ENCODE data around the gene MAPK8IP1. TPM values are rescaled to one million over a fixed set of nuclear protein-coding genes. Genes with fewer than 3 reads are reported as not detected.
A peak's percentile ranks its signal among the peaks of the same experiment; 100 is the strongest.

Gene MAPK8IP1
- total and polyA plus RNA-seq, 2 donors (not counting 1 experiment from before 2014, with no cell fraction given) = 2.1 to 4.0 TPM

- Histone ChIP-seq H3K4me3 (ENCODE audit: control extremely low read depth in 1 of 5, extremely low read depth in 1 of 5, insufficient read depth in 1 of 5, low read depth in 2 of 5, low read length in 4 of 5) (peak overlapping the region in 3 of 5 experiments; percentile 5 to 34 (median 15)), H3K79me2 (ENCODE audit: control insufficient read depth, insufficient read depth, low read length) (peaks cover 68% of the 10 kb centered on the region), H3K9me3 (ENCODE audit: control extremely low read depth in 1 of 3, control insufficient read depth in 2 of 3, insufficient read depth in 1 of 3, low read length in 2 of 3) (no peaks in the 10 kb centered on the region), H2AFZ (ENCODE audit: insufficient read depth, low read depth, low read length, poor library complexity, severe bottlenecking) (peak overlapping the region; percentile 17), H3K4me2 (replicated peaks; ENCODE audit: low read depth, low read length, poor library complexity, severe bottlenecking) (peak overlapping the region; percentile 91), H3K27ac (ENCODE audit: low read length in 2 of 2) (peak overlapping the region; percentile 26 to 92), H4K20me1 (ENCODE audit: control insufficient read depth, insufficient read depth, low read length, poor library complexity, severe bottlenecking) (peaks cover 17% of the 10 kb centered on the region), H3K27me3 (replicated peaks in 1 of 4; ENCODE audit: control extremely low read depth in 1 of 4, control insufficient read depth in 3 of 4, insufficient read depth in 4 of 4, low read length in 3 of 4) (no peaks in the 10 kb centered on the region), H3K36me3 (replicated peaks in 1 of 2; ENCODE audit: control extremely low read depth in 1 of 2, control insufficient read depth in 1 of 2, extremely low read depth in 1 of 2, insufficient read depth in 2 of 2, low read length in 1 of 2) (peaks cover 0 to 12% of the 10 kb centered on the region in 2 experiments), H3K4me1 (ENCODE audit: control insufficient read depth in 2 of 2, insufficient read depth in 2 of 2, low read length in 2 of 2) (peaks cover 71 to 78% of the 10 kb centered on the region in 2 donors), H3K9ac (ENCODE audit: low read length) (peak overlapping the region; percentile 14)
- Mint-ChIP-seq H3K9me3 (ENCODE audit: insufficient read depth) (no peaks in the 10 kb centered on the region), H3K27ac (peak overlapping the region; percentile 92), H3K4me3 (peak overlapping the region; percentile 95), H3K4me1 (peaks cover 89% of the 10 kb centered on the region), H3K27me3 (no peaks in the 10 kb centered on the region)
- TF ChIP-seq CTCF (IDR thresholded peaks at IDR 0.05) = no peak
- TF ChIP-seq EZH2 (IDR thresholded peaks at IDR 0.05; ENCODE audit: borderline replicate concordance, insufficient read depth, low read depth, low read length, poor library complexity, severe bottlenecking) = no peak
- DNase-seq = peak; percentile 61
- WGBS (ENCODE audit: insufficient coverage) = 65% methylated on average over 2 of the region's 8 CpGs
- ChIA-PET POLR2A (interaction anchor here (0.6 to 10.9 kb wide), 4 partner anchors 9 to 33 kb away, joined by 3 to 162 read pairs (median 9); partner anchors contain the start of genes LARGE2 and PEX16), CTCF (interaction anchor here (0.7 to 11.4 kb wide), 6 partner anchors 15 to 308 kb away, joined by 3 to 98 read pairs (median 4); partner anchors contain the start of genes LARGE2 and PEX16)
- peak; percentile 11 for ATAC-seq (ENCODE audit: low read depth)
- intact Hi-C loops (cut with micrococcal nuclease) = loop anchor here (10.0 kb wide), 1 partner anchor 1619 kb away; the partner anchor contains the start of gene CELF1
Observed at GRCh38 chr11:45935349-45936064, 50.1 kb downstream of the MAPK8IP1 start.

Data from B cell (primary cell).